H9 (cell line): Measurements from ENCODE around the gene PPM1H. TPM values are rescaled to one million over a fixed set of nuclear protein-coding genes. Genes with fewer than 3 reads are reported as not detected.

Experiments
- DNase-seq: peaks from one replicate; pipeline ENCODE4 v3.0.0-alpha.2; 2017
- H2AFZ ChIP-seq: one replicate; pipeline ENCODE4 v1.6.1; 2013; ENCODE audit warnings: mild to moderate bottlenecking, low read length, control low read depth, moderate library complexity
- H2AK5ac ChIP-seq: 2 replicates; pipeline ENCODE4 v1.6.1; 2013; ENCODE audit warnings: low read length, control low read depth, mixed read lengths; ENCODE audit not compliant: insufficient read length
- H2BK120ac ChIP-seq: one replicate; pipeline ENCODE4 v1.6.1; 2013; ENCODE audit warnings: low read depth, mild to moderate bottlenecking, low read length, control low read depth, inconsistent platforms; ENCODE audit not compliant: poor library complexity, severe bottlenecking
- H2BK12ac ChIP-seq: 2 replicates; pipeline ENCODE4 v1.6.1; 2013; ENCODE audit warnings: low read length, control low read depth, mixed read lengths, low read depth; ENCODE audit not compliant: insufficient read length
- H2BK15ac ChIP-seq: 2 replicates; pipeline ENCODE4 v1.6.1; 2013; ENCODE audit warnings: low read depth, low read length, control low read depth
- H2BK20ac ChIP-seq: one replicate; pipeline ENCODE4 v1.6.1; 2013; ENCODE audit warnings: low read depth, mild to moderate bottlenecking, low read length, control low read depth, inconsistent platforms; ENCODE audit not compliant: poor library complexity, severe bottlenecking
- H2BK5ac ChIP-seq: 2 replicates; pipeline ENCODE4 v1.6.1; 2013; ENCODE audit warnings: low read length, control low read depth, mixed read lengths; ENCODE audit not compliant: insufficient read length
- H3K14ac ChIP-seq: 2 replicates; pipeline ENCODE4 v1.6.1; 2013; ENCODE audit warnings: low read length, control low read depth; ENCODE audit not compliant: insufficient read depth
- H3K18ac ChIP-seq: 2 replicates; pipeline ENCODE4 v1.6.1; 2013; ENCODE audit warnings: low read depth, mild to moderate bottlenecking, mixed read lengths, low read length, control low read depth; ENCODE audit not compliant: insufficient read length
- H3K23ac ChIP-seq: 2 replicates; pipeline ENCODE4 v1.6.1; 2013; ENCODE audit warnings: low read length, control low read depth, mixed read lengths, low read depth; ENCODE audit not compliant: insufficient read length
- H3K23me2 ChIP-seq: 2 replicates; pipeline ENCODE4 v1.6.1; 2013; ENCODE audit warnings: low read depth, mild to moderate bottlenecking, mixed read lengths, low read length, control low read depth; ENCODE audit not compliant: insufficient read length, poor library complexity, severe bottlenecking
- H3K27ac ChIP-seq: 2 replicates; pipeline ENCODE4 v1.5.1; 2013; ENCODE audit warnings: low read length, control low read depth, mixed read lengths, low read depth; ENCODE audit not compliant: insufficient read length
- H3K27me3 ChIP-seq: 2 replicates; pipeline ENCODE4 v1.6.1; 2013; ENCODE audit warnings: low read length, control low read depth, inconsistent platforms; ENCODE audit not compliant: insufficient read depth
- H3K4ac ChIP-seq: 2 replicates; pipeline ENCODE4 v1.6.1; 2013; ENCODE audit warnings: low read depth, mild to moderate bottlenecking, control low read depth, inconsistent platforms, low read length, moderate library complexity
- H3K4me1 ChIP-seq: 2 replicates; pipeline ENCODE4 v1.6.1; 2013; ENCODE audit warnings: low read length, control low read depth, inconsistent platforms; ENCODE audit not compliant: insufficient read depth
- H3K4me2 ChIP-seq: 2 replicates; pipeline ENCODE4 v1.6.1; 2013; ENCODE audit warnings: low read length, control low read depth, mixed read lengths; ENCODE audit not compliant: insufficient read length, insufficient read depth
- H3K56ac ChIP-seq: 2 replicates; pipeline ENCODE4 v1.6.1; 2013; ENCODE audit warnings: low read depth, mild to moderate bottlenecking, mixed read lengths, low read length, control low read depth; ENCODE audit not compliant: insufficient read length
- H3K79me1 ChIP-seq: 2 replicates; pipeline ENCODE4 v1.6.1; 2013; ENCODE audit warnings: low read depth, mild to moderate bottlenecking, moderate library complexity, low read length, control low read depth, inconsistent platforms; ENCODE audit not compliant: insufficient read depth, poor library complexity, severe bottlenecking
- H3K79me2 ChIP-seq: 2 replicates; pipeline ENCODE4 v1.6.1; 2013; ENCODE audit warnings: low read length, control low read depth, inconsistent platforms; ENCODE audit not compliant: insufficient read depth
- H3K9ac ChIP-seq: 2 replicates; pipeline ENCODE4 v1.6.1; 2013; ENCODE audit warnings: low read length, control low read depth, mixed read lengths; ENCODE audit not compliant: insufficient read length; ENCODE audit errors: extremely low read depth
- H3K9me3 ChIP-seq: one replicate; pipeline ENCODE4 v1.6.1; 2013; ENCODE audit warnings: low read depth, low read length, inconsistent platforms; ENCODE audit not compliant: control insufficient read depth
- H3T11ph ChIP-seq: one replicate; pipeline ENCODE4 v1.6.1; 2013; ENCODE audit warnings: mild to moderate bottlenecking, low read length, control low read depth, inconsistent platforms
- H4K20me1 ChIP-seq: one replicate; pipeline ENCODE4 v1.6.1; 2013; ENCODE audit not compliant: control insufficient read depth, insufficient read length, insufficient read depth
- H4K5ac ChIP-seq: 2 replicates; pipeline ENCODE4 v1.6.1; 2013; ENCODE audit warnings: low read depth, mild to moderate bottlenecking, mixed read lengths, low read length, control low read depth; ENCODE audit not compliant: insufficient read length
- H4K8ac ChIP-seq: replicated peaks from 2 replicates; pipeline ENCODE4 v1.6.1; 2013; ENCODE audit warnings: low read length, control low read depth, mixed read lengths, low read depth; ENCODE audit not compliant: insufficient read length
- H4K91ac ChIP-seq: 2 replicates; pipeline ENCODE4 v1.6.1; 2013; ENCODE audit warnings: low read depth, mild to moderate bottlenecking, moderate library complexity, mixed read lengths, low read length, control low read depth; ENCODE audit not compliant: insufficient read length
- H3K27ac Mint-ChIP-seq, 3 experiments: 2 replicates in 2 of 3; 3 replicates in 1 of 3; pipeline ENCODE4 v1.8.0; 2020 to 2021; ENCODE audit warnings: mixed read lengths in 3 of 3, mild to moderate bottlenecking in 1 of 3, moderate library complexity in 1 of 3
- H3K27me3 Mint-ChIP-seq: 2 replicates; pipeline ENCODE4 v1.8.0; 2021; ENCODE audit warnings: low read depth, mild to moderate bottlenecking, moderate library complexity, mixed read lengths
- H3K36me3 Mint-ChIP-seq, 3 experiments: 2 replicates in 2 of 3; 3 replicates in 1 of 3; pipeline ENCODE4 v1.8.0; 2020 to 2021; ENCODE audit warnings: low read depth in 3 of 3, mixed read lengths in 3 of 3; ENCODE audit not compliant: insufficient read depth in 1 of 3
- H3K4me1 Mint-ChIP-seq, 2 experiments: 2 replicates each; pipeline ENCODE4 v1.8.0; 2020; ENCODE audit warnings: mixed read lengths in 2 of 2
- H3K4me3 Mint-ChIP-seq, 2 experiments: 2 replicates in 1 of 2; 3 replicates in 1 of 2; pipeline ENCODE4 v1.8.0; 2020 to 2021; ENCODE audit warnings: mild to moderate bottlenecking in 2 of 2, mixed read lengths in 2 of 2, moderate library complexity in 1 of 2
- H3K9me3 Mint-ChIP-seq, 2 experiments: 2 replicates in 1 of 2; 3 replicates in 1 of 2; pipeline ENCODE4 v1.8.0; 2020; ENCODE audit warnings: mild to moderate bottlenecking in 2 of 2, mixed read lengths in 2 of 2, moderate library complexity in 1 of 2
- CTCF ChIP-seq: fragments of 200-600 bp; sonication (generic); conservative IDR thresholded peaks from 3 replicates; pipeline ENCODE4 v1.8.0; 2021; ENCODE audit warnings: antibody characterized with exemption, mild to moderate bottlenecking
- WGBS: extraction: QIAGEN DNeasy Blood & Tissue Kit; methylation state at CpG from one replicate; pipeline ENCODE4 v1.1.7; 2013; ENCODE audit warnings: missing lambda C conversion rate, low lambda C conversion rate, mixed read lengths; ENCODE audit not compliant: insufficient read length; ENCODE audit errors: extremely low coverage; 5-methylcytosine and 5-hydroxymethylcytosine counted together
- total RNA-seq: library from RNA; stranded (reverse); gene quantifications from 2 replicates; pipeline ENCODE4 v1.2.1, GENCODE V29; 2021

The PPM1H gene
- total RNA-seq, 1 experiment from 2014 or later: 22.1 TPM

GRCh38 chr12:62748941-62749468 lies 185.9 kb downstream of the PPM1H start:
- Mint-ChIP-seq H3K27ac (no peak overlapping the region), H3K9me3 (no peaks in the 10 kb centered on the region), H3K4me1 (peaks cover 9 to 11% of the 10 kb centered on the region in 2 experiments), H3K4me3 (no peak overlapping the region), H3K27me3 (no peaks in the 10 kb centered on the region), H3K36me3 (peaks cover 0 to 3% (median 0%) of the 10 kb centered on the region in 3 experiments; a peak in 2 of 7 replicates)
- no peak for DNase-seq
- Histone ChIP-seq H3K14ac (no peak overlapping the region), H2BK12ac (no peak overlapping the region), H3K23ac (no peak overlapping the region), H3K9ac (no peak overlapping the region), H3K79me1 (no peaks in the 10 kb centered on the region), H3K27me3 (no peaks in the 10 kb centered on the region), H3K56ac (no peak overlapping the region), H3T11ph (no peak overlapping the region), H3K18ac (no peak overlapping the region), H4K8ac (no peak overlapping the region), H3K4ac (no peak overlapping the region), H3K27ac (no peak overlapping the region), H3K4me2 (no peak overlapping the region), H2BK120ac (no peak overlapping the region), H2BK15ac (no peak overlapping the region), H2AFZ (no peak overlapping the region), H2AK5ac (no peak overlapping the region), H4K5ac (no peak overlapping the region), H2BK20ac (no peak overlapping the region), H4K20me1 (no peaks in the 10 kb centered on the region), H2BK5ac (no peak overlapping the region), H3K23me2 (no peaks in the 10 kb centered on the region), H4K91ac (no peak overlapping the region), H3K9me3 (no peaks in the 10 kb centered on the region), H3K79me2 (no peaks in the 10 kb centered on the region), H3K4me1 (0 out of 2 replicates have a peak, but pooled peaks cover 2% of the 10 kb centered on the region)
- no CpG with 5 or more reads among the region's 4 CpGs for WGBS
- no peak for TF ChIP-seq CTCF
